Calu3 (cell line): ENCODE data around the gene TBX15. TPM values are rescaled to one million over a fixed set of nuclear protein-coding genes. Genes with fewer than 3 reads are reported as not detected.

Experiments
- BruUV-seq: library from RNA; stranded (reverse); fragments of 400-500 nt; replicated peaks from 2 replicates; lab custom pipeline; 2021; lab: Mats Ljungman, UMichigan
- CTCF ChIA-PET: fragments of 300-600 bp; sonication (Branson Sonifier 250); formaldehyde crosslinking; loops from one replicate; lab custom pipeline; 2022; ENCODE audit warnings: antibody characterized with exemption; lab: Charles Lee
- DNase-seq: peaks from one replicate; pipeline ENCODE4 v3.0.0; 2022
- H3K27ac Mint-ChIP-seq: one replicate; pipeline ENCODE4 v1.8.0; 2022; ENCODE audit warnings: mixed read lengths; ENCODE audit not compliant: unreplicated experiment
- H3K27me3 Mint-ChIP-seq: one replicate; pipeline ENCODE4 v1.8.0; 2022; ENCODE audit warnings: mixed read lengths; ENCODE audit not compliant: unreplicated experiment
- H3K36me3 Mint-ChIP-seq: one replicate; pipeline ENCODE4 v1.8.0; 2022; ENCODE audit warnings: mild to moderate bottlenecking, moderate library complexity, mixed read lengths; ENCODE audit not compliant: insufficient read depth, unreplicated experiment
- H3K4me1 Mint-ChIP-seq: one replicate; pipeline ENCODE4 v1.8.0; 2022; ENCODE audit warnings: mild to moderate bottlenecking, low read depth, mixed read lengths; ENCODE audit not compliant: unreplicated experiment
- H3K4me3 Mint-ChIP-seq: one replicate; pipeline ENCODE4 v1.8.0; 2022; ENCODE audit warnings: mild to moderate bottlenecking, low read depth, moderate library complexity, mixed read lengths; ENCODE audit not compliant: unreplicated experiment
- H3K9me3 Mint-ChIP-seq: one replicate; pipeline ENCODE4 v1.8.0; 2022; ENCODE audit warnings: low read depth, mixed read lengths; ENCODE audit not compliant: unreplicated experiment
- intact Hi-C: fragments of 100-400 bp; cut with micrococcal nuclease; formaldehyde crosslinking; loops from one replicate; pipeline ENCODE4 v1.10.0; 2022; ENCODE audit not compliant: unreplicated experiment
- total RNA-seq: library from RNA; stranded (reverse); gene quantifications from 2 replicates; pipeline ENCODE4 v1.2.3, GENCODE V29; 2022
- TF ChIP-seq, protein P1 (sequence below): fragments of 200-600 bp; IDR thresholded peaks from one replicate; pipeline ENCODE4 v1.8.0; 2022; ENCODE audit warnings: antibody characterized with exemption; ENCODE audit not compliant: unreplicated experiment

The TBX15 gene
- total RNA-seq, 1 experiment from 2014 or later, result not detected

DNA sequence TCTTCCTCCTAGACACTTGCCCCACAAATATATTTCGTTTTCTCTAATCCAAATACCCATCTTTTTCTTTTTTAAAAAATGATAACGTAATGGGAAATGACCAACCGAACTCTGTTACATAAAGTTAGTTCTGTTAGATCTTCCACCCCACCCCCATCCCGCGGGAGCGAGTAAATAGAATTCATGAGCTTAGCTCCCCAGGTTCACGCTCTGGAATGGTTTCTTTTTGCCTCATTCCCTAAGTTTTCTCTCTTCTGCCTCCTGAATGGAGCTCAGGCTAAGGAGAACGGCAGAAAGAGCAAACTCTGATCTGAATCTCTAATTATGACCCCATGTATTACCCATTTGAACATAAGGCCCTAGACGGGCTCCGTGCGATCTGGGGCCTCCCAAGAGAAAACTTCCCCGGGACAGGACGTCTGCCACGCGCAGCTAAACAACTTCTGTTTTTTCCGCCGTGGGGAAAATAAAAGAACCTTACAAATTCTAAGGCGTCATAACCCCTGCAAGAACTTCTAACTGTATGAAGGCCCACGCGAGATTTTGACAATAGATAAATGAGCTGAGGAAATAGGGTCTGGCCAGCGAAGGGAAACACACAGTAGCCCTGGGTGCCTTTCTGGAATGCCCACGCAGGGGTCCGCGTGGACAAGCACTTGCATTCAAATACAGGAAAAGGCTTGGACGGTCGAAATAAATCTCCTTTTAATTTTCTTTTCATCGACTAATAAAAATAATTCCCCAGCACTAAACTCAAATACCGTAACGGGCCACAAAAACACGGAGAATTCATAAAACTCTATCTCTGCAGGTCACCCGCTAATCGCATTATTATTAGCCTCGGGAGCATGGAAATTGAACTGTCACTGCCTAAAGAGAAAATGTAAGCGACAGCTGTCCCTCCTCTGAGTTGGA is 2.2 kb downstream of the TBX15 start:
- no peaks in the 10 kb centered on the region for H3K27me3 Mint-ChIP-seq
- H3K27ac Mint-ChIP-seq, result no peak overlapping the region
- H3K9me3 Mint-ChIP-seq, result peaks cover 9% of the 10 kb centered on the region
- H3K4me3 Mint-ChIP-seq, result no peak overlapping the region
- intact Hi-C loops, result no loop called here
- DNase-seq, result no peak
- no peaks in the 10 kb centered on the region for H3K36me3 Mint-ChIP-seq
- CTCF ChIA-PET, result no interaction called here
- TF ChIP-seq, protein P1, sequence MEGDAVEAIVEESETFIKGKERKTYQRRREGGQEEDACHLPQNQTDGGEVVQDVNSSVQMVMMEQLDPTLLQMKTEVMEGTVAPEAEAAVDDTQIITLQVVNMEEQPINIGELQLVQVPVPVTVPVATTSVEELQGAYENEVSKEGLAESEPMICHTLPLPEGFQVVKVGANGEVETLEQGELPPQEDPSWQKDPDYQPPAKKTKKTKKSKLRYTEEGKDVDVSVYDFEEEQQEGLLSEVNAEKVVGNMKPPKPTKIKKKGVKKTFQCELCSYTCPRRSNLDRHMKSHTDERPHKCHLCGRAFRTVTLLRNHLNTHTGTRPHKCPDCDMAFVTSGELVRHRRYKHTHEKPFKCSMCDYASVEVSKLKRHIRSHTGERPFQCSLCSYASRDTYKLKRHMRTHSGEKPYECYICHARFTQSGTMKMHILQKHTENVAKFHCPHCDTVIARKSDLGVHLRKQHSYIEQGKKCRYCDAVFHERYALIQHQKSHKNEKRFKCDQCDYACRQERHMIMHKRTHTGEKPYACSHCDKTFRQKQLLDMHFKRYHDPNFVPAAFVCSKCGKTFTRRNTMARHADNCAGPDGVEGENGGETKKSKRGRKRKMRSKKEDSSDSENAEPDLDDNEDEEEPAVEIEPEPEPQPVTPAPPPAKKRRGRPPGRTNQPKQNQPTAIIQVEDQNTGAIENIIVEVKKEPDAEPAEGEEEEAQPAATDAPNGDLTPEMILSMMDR, result no peak
- no peaks in the 10 kb centered on the region for H3K4me1 Mint-ChIP-seq
- BruUV-seq, result no TSS peak

GRCh38 chr1:118984722-118985639 is 3.2 kb downstream of the TBX15 start:
- Mint-ChIP-seq H3K36me3 (no peaks in the 10 kb centered on the region), H3K9me3 (peaks cover 9% of the 10 kb centered on the region), H3K27me3 (no peaks in the 10 kb centered on the region), H3K4me3 (no peak overlapping the region), H3K27ac (no peak overlapping the region), H3K4me1 (no peaks in the 10 kb centered on the region)
- TF ChIP-seq, protein P1, result no peak
- CTCF ChIA-PET, result no interaction called here
- no TSS peak for BruUV-seq
- intact Hi-C loops, result no loop called here
- no peak for DNase-seq

DNA sequence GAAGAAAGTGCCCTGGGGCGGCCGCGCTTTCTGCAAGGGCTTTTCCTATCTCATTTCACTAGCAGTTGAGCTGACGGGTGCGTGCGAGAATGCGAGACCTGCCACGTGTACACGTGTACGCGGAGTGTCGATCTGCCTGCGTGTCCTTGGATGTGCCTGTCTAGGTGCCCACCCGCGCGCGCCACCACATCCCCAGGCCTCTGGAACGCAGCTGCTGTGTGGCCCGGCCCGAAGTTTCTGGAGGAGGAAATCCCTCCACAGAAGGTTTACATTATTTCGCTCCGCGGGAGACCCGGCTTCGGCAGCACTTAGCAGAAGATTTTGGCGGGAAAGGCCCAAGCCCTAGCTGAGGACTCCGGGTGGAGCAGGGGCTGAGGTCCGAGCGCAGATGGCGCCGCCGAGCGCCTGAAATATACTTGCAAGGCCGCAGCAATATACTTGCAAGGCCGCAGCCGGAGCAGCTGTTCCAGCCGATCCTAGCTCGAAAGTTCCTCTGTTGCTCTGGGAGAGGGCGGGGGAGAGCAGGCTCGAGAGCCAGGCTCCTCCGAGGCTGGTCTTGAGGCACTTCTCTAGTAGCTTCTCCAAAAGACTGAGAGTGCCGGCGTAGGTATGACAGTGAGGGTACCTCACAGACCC is 3.9 kb downstream of the TBX15 start:
- CTCF ChIA-PET, result no interaction called here
- DNase-seq, result no peak
- H3K27me3 Mint-ChIP-seq, result no peaks in the 10 kb centered on the region
- intact Hi-C loops, result no loop called here
- TF ChIP-seq, protein P1, result no peak
- H3K9me3 Mint-ChIP-seq, result peaks cover 9% of the 10 kb centered on the region
- H3K36me3 Mint-ChIP-seq, result no peaks in the 10 kb centered on the region
- H3K4me3 Mint-ChIP-seq, result no peak overlapping the region
- no TSS peak for BruUV-seq
- H3K4me1 Mint-ChIP-seq, result no peaks in the 10 kb centered on the region
- H3K27ac Mint-ChIP-seq, result no peak overlapping the region

DNA sequence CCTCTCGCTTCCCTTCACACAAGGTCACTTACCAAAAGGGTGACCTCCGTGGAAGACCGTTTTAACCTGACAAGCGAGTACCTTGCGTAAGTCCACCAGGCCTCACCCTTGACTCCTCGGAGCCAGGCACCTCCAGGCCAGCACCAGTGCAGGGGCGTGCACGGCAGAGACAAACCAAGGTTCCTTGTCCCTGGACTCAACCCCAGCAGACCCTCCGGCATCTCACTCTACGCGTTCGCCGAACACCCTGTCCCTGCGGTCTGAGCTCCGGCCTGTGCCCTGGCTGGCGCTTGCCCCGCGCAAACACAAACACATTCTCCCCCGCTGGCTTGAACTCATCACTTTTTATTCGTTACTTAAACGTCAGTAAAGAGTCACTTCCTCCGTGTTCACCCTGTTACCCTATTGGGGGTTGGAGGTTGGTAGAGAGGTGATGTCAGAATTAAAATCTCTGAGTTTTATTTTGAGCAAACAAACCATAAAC is 4.5 kb downstream of the TBX15 start:
- Mint-ChIP-seq H3K36me3 (no peaks in the 10 kb centered on the region), H3K4me3 (no peak overlapping the region), H3K27me3 (no peaks in the 10 kb centered on the region), H3K9me3 (peaks cover 9% of the 10 kb centered on the region), H3K4me1 (no peaks in the 10 kb centered on the region), H3K27ac (no peak overlapping the region)
- no TSS peak for BruUV-seq
- CTCF ChIA-PET, result no interaction called here
- TF ChIP-seq, protein P1, result no peak
- DNase-seq, result no peak
- intact Hi-C loops, result no loop called here
